HEK293T (cell line): ENCODE measurements around the gene SMCO2.

Source experiments
- CTCF ChIA-PET: fragments of 350-600 bp; formaldehyde crosslinking; extraction: SDS; loops from one replicate; lab custom pipeline; 2021; ENCODE audit warnings: antibody characterized with exemption, inconsistent platforms; lab: Yijun Ruan, JAX
- POLR2A ChIA-PET: fragments of 350-600 bp; formaldehyde crosslinking; extraction: SDS; loops from one replicate; lab custom pipeline; 2020; ENCODE audit warnings: antibody characterized with exemption, inconsistent platforms; lab: Yijun Ruan, JAX
- DNase-seq: peaks from one replicate; pipeline ENCODE4 v3.0.0; 2012; ENCODE audit warnings: mixed read lengths; ENCODE audit errors: extremely low spot score
- ARNT ChIP-seq: fragments of 450-650 bp; IDR thresholded peaks from 2 replicates; pipeline ENCODE4 v1.6.1; 2017; ENCODE audit warnings: mild to moderate bottlenecking
- BHLHE40 ChIP-seq: fragments of 450-650 bp; IDR thresholded peaks from 2 replicates; pipeline ENCODE4 v1.6.1; 2016; ENCODE audit warnings: mild to moderate bottlenecking, moderate library complexity, borderline replicate concordance
- CTBP1 ChIP-seq: fragments of 450-650 bp; IDR thresholded peaks from 2 replicates; pipeline ENCODE4 v1.6.1; 2016; ENCODE audit warnings: borderline replicate concordance
- ELF4 ChIP-seq: fragments of 450-650 bp; IDR thresholded peaks from 2 replicates; pipeline ENCODE4 v1.6.1; 2017; ENCODE audit warnings: antibody characterized with exemption
- FOXA1 ChIP-seq: fragments of 450-650 bp; IDR thresholded peaks from 2 replicates; pipeline ENCODE4 v1.6.1; 2016; ENCODE audit warnings: mild to moderate bottlenecking
- FOXK2 ChIP-seq: fragments of 450-650 bp; IDR thresholded peaks from 2 replicates; pipeline ENCODE4 v1.6.1; 2016; ENCODE audit warnings: mild to moderate bottlenecking
- FOXM1 ChIP-seq: fragments of 450-650 bp; IDR thresholded peaks from 2 replicates; pipeline ENCODE4 v1.6.1; 2017; ENCODE audit warnings: mild to moderate bottlenecking, borderline replicate concordance
- HDGF ChIP-seq: fragments of 450-650 bp; IDR thresholded peaks from 2 replicates; pipeline ENCODE4 v1.6.1; 2017; ENCODE audit warnings: antibody characterized with exemption, borderline replicate concordance
- L3MBTL2 ChIP-seq: fragments of 450-650 bp; conservative IDR thresholded peaks from 2 replicates; pipeline ENCODE4 v1.6.1; 2016; ENCODE audit warnings: mild to moderate bottlenecking
- LEF1 ChIP-seq: fragments of 450-650 bp; IDR thresholded peaks from 2 replicates; pipeline ENCODE4 v1.6.1; 2017; ENCODE audit warnings: mild to moderate bottlenecking, borderline replicate concordance
- NFRKB ChIP-seq: fragments of 450-650 bp; IDR thresholded peaks from 2 replicates; pipeline ENCODE4 v1.6.1; 2016; ENCODE audit warnings: mild to moderate bottlenecking, moderate library complexity
- PKNOX1 ChIP-seq: fragments of 450-650 bp; IDR thresholded peaks from 2 replicates; pipeline ENCODE4 v1.6.1; 2016
- SP1 ChIP-seq: fragments of 450-650 bp; IDR thresholded peaks from 2 replicates; pipeline ENCODE4 v1.6.1; 2017
- SUZ12 ChIP-seq: fragments of 450-650 bp; IDR thresholded peaks from 2 replicates; pipeline ENCODE4 v1.6.1; 2016; ENCODE audit warnings: mild to moderate bottlenecking
- TARDBP ChIP-seq: fragments of 450-650 bp; IDR thresholded peaks from 2 replicates; pipeline ENCODE4 v1.6.1; 2016
- ZNF384 ChIP-seq: fragments of 450-650 bp; IDR thresholded peaks from 2 replicates; pipeline ENCODE4 v1.6.1; 2016

Gene SMCO2

GRCh38 chr12:27425306-27425705, 21.2 kb upstream of the SMCO2 start:
- CTCF ChIA-PET = interaction anchor here (0.7 to 1.2 kb wide), 2 partner anchors 10 to 257 kb away, joined by 4 read pairs; no protein-coding TSS in a partner anchor
- POLR2A ChIA-PET = no interaction called here
- no peak for DNase-seq
- TF ChIP-seq ZNF384 (no peak), ELF4 (no peak), BHLHE40 (no peak), L3MBTL2 (no peak), FOXA1 (no peak), SUZ12 (no peak), HDGF (no peak), FOXM1 (no peak)

- ChIA-PET CTCF (no interaction called here), POLR2A (no interaction called here)
- TF ChIP-seq TARDBP (no peak), ARNT (no peak), NFRKB (no peak), FOXK2 (no peak), PKNOX1 (no peak), ELF4 (no peak), FOXM1 (no peak), LEF1 (no peak), ZNF384 (no peak), HDGF (no peak), SP1 (no peak)
- no peak for DNase-seq
Observed at GRCh38 chr12:27426743-27427487, 19.6 kb upstream of the SMCO2 start.

- TF ChIP-seq SUZ12 (no peak), NFRKB (no peak), L3MBTL2 (no peak), FOXK2 (no peak), SP1 (no peak), HDGF (no peak), ARNT (no peak), BHLHE40 (no peak), FOXM1 (no peak), ZNF384 (no peak), TARDBP (no peak), PKNOX1 (no peak), FOXA1 (no peak), LEF1 (no peak), ELF4 (no peak), CTBP1 (no peak)
- CTCF ChIA-PET = no interaction called here
- DNase-seq = no peak
- POLR2A ChIA-PET = no interaction called here
Observed at GRCh38 chr12:27427824-27428223, 18.7 kb upstream of the SMCO2 start.

- ChIA-PET CTCF (no interaction called here), POLR2A (no interaction called here)
- TF ChIP-seq ZNF384 (no peak), L3MBTL2 (no peak), BHLHE40 (no peak), FOXA1 (no peak), SUZ12 (no peak), CTBP1 (no peak), ELF4 (no peak), LEF1 (no peak), FOXK2 (no peak), TARDBP (no peak), PKNOX1 (no peak)
- DNase-seq = no peak
Observed at GRCh38 chr12:27428466-27428865, 18.1 kb upstream of the SMCO2 start.

- TF ChIP-seq LEF1 (no peak), ARNT (no peak), SP1 (no peak), FOXA1 (no peak), L3MBTL2 (no peak), ZNF384 (no peak), HDGF (no peak), BHLHE40 (no peak), TARDBP (no peak), NFRKB (no peak), SUZ12 (no peak)
- ChIA-PET CTCF (no interaction called here), POLR2A (no interaction called here)
- DNase-seq = no peak
Observed at GRCh38 chr12:27429606-27430005, 16.9 kb upstream of the SMCO2 start.

- ChIA-PET CTCF (no interaction called here), POLR2A (interaction anchor here (0.6 kb wide), 1 partner anchor 227 kb away, joined by 3 read pairs; no protein-coding TSS in a partner anchor)
- DNase-seq = no peak
- TF ChIP-seq BHLHE40 = no peak
- TF ChIP-seq TARDBP = no peak
- TF ChIP-seq SP1 = no peak
- TF ChIP-seq ZNF384 = no peak
Observed at GRCh38 chr12:27431185-27431584, 15.4 kb upstream of the SMCO2 start.
